GM12801 (cell line): ENCODE data around the gene SHROOM2.

Source experiments
- TF ChIP-seq, protein P1 (sequence below): IDR thresholded peaks from one replicate; pipeline ENCODE4 v1.5.1; 2011; ENCODE audit warnings: control low read depth; ENCODE audit not compliant: insufficient read length; ENCODE audit errors: extremely low read depth

The SHROOM2 gene

DNA sequence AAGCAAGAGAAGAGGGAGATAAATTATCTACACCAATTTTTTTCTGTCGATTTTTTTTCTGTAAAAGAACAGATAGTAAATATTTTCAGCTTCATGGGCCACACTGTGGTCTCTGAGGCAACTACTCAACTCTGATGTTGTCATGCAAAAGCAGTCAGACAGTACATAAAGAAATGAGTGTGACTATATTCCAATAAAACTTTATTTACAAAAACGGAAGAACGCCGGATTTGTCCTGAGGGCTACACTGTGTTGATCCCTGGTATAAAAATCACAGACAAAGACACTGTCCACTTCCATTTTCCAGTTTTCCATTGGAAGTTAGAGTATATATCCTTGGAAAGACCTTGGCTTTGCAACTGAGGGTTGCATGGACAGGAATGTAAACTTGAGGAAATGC, 38.6 kb upstream of the SHROOM2 start:
- TF ChIP-seq, protein P1, sequence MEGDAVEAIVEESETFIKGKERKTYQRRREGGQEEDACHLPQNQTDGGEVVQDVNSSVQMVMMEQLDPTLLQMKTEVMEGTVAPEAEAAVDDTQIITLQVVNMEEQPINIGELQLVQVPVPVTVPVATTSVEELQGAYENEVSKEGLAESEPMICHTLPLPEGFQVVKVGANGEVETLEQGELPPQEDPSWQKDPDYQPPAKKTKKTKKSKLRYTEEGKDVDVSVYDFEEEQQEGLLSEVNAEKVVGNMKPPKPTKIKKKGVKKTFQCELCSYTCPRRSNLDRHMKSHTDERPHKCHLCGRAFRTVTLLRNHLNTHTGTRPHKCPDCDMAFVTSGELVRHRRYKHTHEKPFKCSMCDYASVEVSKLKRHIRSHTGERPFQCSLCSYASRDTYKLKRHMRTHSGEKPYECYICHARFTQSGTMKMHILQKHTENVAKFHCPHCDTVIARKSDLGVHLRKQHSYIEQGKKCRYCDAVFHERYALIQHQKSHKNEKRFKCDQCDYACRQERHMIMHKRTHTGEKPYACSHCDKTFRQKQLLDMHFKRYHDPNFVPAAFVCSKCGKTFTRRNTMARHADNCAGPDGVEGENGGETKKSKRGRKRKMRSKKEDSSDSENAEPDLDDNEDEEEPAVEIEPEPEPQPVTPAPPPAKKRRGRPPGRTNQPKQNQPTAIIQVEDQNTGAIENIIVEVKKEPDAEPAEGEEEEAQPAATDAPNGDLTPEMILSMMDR, result no peak

DNA sequence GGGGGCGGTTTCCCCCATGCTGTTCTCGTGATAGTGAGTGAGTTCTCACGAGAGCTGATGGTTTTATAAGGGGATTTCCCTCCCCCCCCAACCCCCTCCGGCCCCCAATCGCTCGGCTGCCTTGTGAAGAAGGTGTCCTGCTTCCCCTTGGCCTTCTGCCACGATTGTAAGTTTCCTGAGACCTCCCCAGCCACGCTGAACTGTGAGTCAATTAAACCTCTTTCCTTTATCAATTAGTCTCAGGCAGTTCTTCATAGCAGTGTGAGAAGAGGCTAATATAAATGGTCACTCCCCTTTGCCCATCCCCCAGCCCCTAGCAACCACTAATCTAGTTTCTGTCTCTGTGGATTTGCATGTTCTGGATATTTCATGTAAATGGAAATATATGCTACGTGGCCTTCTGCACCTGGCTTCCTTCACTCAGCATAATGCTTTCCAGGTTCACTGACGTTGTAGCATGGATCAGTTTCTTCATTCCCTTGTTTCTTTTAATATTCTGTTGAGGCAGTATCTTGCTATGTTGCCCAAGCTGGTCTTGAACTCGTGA, 37.0 kb upstream of the SHROOM2 start:
- TF ChIP-seq, protein P1, result no peak

DNA sequence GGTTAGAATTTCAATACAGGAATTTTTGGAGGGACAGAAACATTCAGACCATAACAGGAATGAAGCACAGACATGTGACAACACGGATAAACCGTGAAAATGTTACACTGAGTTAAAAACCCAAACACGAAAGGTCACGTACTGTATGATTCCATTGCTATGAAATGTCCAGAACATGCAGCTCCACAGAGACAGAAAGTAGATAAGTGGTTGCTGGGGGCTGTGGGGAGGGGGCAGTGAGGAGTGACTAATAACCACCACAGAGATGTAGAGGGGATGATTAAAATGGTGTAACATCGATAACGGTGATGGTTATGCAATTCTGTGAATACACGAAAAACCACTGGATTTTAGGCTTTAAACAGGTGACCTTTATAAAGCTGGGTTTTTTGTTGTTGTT, 28.9 kb upstream of the SHROOM2 start:
- TF ChIP-seq, protein P1, result no peak

DNA sequence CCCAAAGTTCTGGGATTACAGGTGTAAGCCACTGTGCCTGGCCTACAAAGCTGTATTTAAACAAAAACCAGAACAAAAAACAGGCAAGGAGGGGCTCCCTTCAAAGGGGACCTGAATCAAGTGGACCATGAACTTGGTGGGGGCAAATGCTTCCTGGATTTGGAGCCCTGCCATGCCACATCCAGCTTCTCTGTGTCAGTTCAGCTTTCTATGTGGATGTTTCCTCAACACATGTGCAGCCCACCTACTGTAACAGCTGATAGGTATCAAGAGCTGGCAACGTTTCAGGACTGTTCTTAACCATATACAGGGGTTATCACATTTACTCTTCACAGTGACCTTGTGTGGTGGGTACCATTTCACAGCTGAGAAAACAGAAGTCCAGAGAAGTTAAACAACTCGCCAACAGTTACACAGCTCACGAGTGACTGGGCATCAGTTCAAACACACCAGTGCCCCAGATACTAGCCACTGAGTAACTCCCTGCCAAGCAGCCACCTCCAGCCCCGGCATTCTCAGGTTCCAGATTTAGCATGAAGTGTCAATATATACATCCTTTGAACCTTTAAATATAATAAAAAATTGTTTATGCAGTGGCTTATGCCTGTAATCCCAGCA, 28.1 kb upstream of the SHROOM2 start:
- TF ChIP-seq, protein P1, result no peak

DNA sequence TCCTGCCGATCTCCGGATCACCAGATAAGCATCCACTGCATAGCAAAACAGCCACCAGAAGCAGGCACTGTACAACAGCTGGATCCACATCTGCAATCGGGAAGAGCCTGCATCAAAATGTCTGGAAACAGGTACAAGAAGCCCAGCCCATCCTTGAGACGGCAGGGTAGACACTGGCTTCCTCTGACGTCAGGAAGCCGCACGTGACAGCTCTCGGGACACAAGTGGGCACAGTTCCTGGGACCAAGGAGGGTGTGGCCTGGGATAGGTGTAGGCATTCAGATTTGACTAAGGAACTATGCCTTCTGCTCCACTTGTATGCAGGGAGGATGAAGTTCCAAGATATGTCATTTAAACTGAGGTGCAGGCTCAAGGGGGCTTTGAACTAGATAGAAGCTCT, 26.9 kb upstream of the SHROOM2 start:
- TF ChIP-seq, protein P1, result no peak

DNA sequence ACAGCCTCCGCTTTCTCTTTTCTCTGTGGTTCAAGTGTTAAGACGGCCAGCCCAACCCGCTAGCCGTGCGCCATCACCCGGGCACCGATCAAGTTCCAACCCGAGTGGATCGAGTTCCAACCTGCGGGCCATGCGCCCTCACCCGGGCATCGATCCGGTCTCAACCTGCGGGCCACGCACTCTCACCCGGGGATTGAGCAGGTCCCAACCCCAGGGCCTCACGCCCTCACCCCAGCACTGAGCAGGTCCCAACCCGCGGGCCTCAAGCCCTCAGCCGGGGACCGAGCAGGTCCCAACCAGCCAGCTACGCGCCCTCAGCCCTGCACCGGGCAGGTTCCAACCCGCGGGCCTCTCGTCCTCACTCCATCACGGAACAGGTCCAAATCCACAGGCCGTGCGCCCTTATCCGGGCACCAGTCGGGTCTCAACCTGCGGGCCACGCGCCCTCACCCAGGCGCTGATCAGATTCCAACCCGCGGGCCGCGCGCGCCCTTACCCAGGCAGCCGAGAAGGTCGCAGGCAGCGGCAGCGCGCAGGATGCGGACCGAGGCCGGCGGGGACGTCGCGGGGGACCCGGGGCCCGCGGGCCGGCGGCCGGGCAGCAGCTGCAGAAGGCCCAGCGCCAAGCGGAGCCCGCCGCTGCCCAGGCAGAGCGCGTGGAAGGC, 21.0 kb upstream of the SHROOM2 start:
- TF ChIP-seq, protein P1, result no peak

DNA sequence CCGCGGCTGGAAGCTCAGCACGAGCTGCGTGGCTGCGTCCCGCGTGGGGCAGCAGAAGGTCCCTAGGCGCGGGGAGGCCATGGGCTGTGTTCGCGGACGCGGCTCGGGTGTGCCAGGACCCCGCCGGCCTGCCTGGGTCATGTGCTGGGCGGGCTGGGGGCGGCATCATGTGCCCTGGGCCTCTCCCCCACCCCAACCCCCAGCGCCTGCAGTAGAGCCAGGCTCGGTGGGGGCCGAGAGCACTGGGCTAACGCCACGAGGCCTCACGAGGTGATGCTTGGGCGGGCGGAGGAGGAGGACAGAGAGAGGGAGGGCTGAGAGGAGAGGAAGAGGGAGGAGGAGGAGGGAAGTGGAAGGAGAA, 20.5 kb upstream of the SHROOM2 start, which contains the start of gene GPR143:
Gene GPR143 (minus strand): TSS at position 111 of the 361 bp plus-strand sequence. CDS start 30 bp downstream, at position 81.
- TF ChIP-seq, protein P1, result no peak
